Renal pelvis (tissue), 4 donors: ENCODE results near the gene CNN1. TPM values are rescaled to one million over a fixed set of nuclear protein-coding genes. Genes with fewer than 3 reads are reported as not detected.
"Not testable (repeated sequence)": the region's sequence is repeated elsewhere in the genome, so short reads cannot be mapped to it uniquely, and the experiment has no call there.

Experiments
- DNase-seq: peaks from one replicate; pipeline ENCODE4 v3.0.0-alpha.2; 2013
- polyA plus RNA-seq, 3 donors: library from polyadenylated mRNA; unstranded; fragments of 120-200 nt; gene quantifications; one replicate each; pipeline ENCODE4 v1.2.1, GENCODE V29; 2013; ENCODE audit not compliant: insufficient read length in 3 of 3

Gene CNN1
- polyA plus RNA-seq, 3 donors: 3.3 to 4.7 (median 4.5) TPM

DNA sequence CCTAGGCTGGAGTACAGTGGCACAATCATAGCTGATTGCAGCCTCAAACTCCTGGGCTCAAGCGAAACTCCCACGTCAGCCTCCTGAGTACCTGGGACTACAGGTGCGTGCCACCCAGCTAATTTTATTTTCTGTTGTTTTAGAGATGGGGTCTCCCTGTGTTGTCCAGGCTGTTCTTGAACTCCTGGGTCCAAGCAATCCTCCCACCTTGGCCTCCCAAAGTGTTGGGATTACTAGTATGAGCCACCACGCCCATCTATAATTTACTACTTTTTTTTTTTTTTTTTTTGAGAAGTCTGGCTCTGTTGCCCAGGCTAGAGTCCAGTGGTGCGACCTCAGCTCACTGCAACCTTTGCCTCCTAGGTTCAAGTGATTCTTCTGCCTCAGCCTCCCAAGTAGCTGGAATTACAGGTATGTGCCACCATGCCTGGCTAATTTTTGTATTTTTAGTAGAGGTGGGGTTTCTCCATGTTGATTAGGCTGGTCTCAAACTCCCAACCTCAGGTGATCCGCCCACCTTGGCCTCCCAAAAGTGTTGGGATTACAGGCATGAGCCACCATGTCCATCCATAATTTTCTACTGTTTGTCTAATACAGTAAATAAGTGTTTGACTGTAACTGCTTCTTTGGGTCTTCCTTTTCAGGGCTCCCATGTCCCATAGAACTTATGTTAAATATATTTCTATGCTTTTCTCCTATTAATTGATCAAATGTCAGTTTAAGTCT, 25.6 kb downstream of the CNN1 start:
- DNase-seq: not testable (repeated sequence)

DNA sequence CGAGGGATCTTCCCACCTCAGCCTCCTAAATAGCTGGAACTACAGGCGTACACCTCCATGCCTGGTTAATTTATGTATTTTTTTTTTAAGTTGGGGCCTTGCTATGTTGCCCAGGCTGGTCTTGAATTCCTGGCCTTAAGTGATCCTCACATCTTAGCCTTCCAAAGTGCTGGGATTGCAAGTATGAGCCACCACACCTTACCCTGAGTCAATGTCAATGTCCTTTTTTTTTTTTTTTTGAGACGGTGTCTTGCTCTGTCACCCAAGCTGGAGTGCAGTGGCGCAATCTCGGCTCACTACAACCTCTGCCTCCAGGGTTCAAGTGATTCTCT, 27.0 kb downstream of the CNN1 start:
- DNase-seq: not testable (repeated sequence)

DNA sequence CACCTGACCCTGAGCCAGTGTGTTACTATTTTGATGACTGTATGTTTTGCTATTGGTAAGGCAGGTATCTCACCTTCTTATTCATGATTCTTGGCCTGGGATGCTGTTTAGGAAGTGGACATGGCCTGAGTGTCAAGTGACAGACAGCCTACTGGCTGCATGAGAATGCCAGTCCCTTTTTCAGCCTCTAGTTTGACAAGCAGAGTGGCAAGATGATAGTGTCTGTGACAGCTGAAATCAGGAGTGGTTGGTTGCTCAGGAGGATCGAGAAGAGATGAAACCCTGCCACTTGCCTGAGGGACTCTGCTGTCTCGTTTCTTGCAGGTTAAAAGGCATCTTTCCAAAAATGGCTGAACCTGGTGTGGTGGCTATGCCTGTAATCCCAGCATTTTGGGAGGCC, 27.5 kb downstream of the CNN1 start:
- no peak for DNase-seq

DNA sequence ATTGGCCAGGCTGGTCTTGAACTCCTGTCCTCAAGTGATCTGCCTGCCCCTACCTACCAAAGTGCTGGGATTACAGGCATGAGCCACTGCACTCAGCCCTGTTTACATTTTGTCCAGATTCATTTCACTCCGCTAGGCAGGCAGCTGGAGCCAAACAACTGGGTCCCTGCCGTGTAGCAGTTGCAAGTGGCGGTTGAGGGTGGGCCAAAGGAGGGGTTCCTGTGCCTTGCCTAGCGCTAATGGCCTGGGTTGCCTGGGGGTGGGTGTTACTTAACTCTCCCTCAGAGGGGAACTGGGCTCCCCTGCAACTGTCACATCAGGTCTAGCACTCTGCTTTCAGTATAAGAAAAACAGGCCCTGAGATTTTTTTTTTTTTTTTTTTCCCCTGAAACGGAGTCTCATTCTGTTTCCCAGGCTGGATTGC, 31.4 kb downstream of the CNN1 start:
- DNase-seq: no peak

DNA sequence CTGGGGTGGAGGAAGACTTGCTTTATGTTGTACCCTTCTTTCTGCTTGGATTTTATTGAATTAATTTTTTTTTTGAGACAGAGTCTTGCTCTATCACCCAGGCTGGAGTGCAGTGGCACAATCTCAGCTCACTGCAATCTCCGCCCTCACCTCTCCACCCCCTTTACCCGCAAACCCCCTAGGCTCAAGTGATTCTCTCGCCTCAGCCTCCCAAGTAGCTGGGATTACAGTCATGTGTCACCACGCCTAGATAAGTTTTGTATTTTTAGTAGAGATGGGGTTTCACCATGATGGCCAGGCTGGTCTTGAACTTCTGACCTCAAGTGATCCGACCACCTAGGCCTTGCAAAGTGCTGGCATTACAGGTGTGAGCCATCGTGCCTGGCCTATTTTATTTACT, 34.7 kb downstream of the CNN1 start:
- not testable (repeated sequence) for DNase-seq

DNA sequence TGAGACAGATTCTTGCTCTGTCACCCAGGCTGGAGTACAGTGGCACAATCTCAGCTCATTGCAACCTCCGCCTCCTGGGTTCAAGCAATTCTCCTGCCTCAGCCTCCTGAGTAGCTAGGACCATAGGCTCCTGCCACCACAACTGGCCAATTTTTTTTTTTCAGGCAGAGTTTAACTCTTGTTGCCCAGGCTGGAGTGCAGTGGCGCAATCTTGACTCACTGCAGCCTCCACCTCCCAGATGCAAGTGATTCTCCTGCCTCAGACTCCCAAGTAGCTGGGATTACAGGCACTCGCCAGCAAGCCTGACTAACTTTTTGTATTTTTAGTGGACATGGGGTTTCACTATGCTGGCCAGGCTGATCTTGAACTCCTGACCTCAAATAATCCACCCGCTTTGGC, 35.1 kb downstream of the CNN1 start:
- not testable (repeated sequence) for DNase-seq

DNA sequence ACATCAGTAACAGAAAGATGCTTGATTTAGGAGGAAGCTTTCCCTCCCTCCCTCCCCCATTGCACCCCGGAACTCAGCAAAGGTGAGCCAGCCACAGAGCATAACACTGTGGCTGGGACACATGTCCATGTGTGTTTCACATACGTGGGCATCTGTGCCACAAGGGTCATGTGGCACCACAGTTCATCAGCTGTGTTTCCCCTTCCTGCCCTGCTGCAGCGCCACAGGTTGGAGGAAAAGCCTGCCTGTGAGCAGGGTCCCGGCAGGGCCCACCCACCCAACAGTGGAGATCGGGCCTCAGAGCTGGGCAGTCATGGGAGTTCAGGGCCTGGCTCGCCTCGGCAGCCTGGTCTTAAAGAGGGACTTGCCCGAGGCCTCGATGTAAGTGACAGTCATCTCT, 36.0 kb downstream of the CNN1 start:
- no peak for DNase-seq

DNA sequence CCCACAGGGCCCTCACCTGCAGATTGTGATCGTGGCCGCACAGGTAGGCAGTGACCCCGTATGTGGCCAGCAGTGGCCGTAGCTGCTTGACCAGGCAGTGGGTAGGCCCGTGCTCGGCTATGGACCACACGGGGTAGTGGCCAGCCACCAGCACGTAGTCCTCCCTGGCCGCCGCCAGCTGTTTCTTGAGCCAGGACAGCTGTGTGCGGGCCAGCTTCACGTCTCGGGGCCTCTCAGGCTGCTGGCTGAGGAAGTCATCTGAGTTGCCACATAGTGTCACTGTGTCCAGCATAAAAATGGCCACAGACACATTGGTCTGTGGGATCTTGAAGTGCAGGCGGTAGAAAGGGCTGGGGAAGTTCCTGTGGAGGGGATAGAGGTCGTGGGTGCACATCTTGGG, 37.6 kb downstream of the CNN1 start:
- no peak for DNase-seq

DNA sequence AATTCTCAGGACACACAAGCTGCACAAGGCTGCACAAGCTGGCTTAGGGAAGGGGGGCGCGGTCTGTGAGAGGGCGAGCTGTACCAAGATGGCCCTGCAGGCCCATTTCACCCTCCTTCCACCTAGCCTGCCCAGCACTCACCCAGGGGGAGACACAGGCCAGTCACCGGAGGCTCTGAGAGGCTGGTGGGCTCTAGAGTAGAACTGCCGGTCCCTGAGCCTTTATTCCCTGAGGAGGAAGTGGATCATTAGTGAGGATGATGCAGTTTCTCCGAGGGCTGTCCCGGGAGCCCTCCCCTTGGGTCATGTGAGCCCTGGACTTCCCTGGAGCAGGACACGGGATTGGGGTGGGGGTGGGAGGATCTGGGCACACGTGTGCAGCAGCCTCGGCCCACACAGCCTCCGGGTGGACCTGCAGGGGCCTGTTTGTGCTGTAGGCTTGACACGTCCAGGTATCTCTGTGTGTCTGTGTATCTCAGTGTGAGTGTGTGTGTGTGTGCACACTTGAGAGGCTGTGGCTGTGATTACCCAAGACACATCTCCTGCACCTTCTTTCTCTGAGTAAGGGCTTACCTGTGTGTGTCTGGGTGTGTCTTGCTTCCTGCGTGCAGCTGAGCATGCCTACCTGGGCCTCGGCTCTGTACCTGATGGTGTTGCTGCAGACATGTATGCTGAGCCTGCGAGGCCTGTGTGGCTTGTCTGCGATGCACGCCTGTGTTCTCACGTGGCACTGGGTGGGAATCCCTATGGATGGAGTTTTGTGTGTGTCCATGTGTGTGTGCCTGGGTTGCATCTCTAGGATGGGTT, 39.0 kb downstream of the CNN1 start, which contains the start of gene ACP5:
TSS of gene ACP5 (minus strand) at position 195 of the 807 bp plus-strand sequence. CDS start 328 bp downstream, outside the sequence.
- DNase-seq: no peak

DNA sequence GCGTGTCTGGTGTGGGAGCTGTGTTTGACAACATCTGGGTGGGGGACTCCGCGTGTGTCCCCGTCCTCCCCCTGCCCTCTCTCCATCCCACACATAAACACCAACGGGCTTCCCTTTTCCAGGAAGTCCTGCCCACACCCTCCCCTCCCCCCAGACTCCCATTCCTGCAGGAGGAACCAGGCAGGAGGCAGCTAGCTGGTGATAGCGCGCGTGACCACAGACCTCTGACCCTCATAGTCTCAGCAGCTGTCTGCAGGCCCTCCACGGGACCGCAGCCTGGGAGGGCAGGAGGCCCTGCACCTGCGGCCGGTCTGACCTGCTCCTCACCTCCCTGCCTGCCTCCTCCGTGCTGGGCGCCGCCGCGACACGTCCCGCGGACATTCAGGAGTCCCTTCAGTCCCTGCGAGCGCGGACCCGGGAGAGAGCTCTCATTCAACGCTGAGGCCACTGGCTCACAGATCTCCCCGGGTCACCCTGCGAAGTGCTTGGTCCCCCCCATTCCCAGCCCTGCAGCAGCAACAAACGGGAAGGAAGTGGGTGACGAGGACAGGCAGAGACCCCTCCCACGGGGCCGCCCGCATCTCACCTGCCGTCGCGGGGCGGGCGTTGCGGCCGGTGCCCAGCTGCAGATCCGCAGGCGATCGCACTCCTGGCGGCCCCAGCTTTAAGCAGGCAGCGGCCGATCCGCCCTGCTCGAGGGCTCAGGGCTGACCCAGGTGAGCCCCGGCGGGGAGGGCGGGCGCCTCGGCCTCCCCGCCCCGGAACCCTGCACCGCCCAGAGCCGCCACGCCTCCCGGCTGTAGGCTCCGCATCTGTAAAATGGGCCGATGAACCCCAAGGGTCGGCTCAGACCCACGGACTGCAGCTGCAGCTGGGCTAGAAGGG, 39.8 kb downstream of the CNN1 start:
- no peak for DNase-seq

DNA sequence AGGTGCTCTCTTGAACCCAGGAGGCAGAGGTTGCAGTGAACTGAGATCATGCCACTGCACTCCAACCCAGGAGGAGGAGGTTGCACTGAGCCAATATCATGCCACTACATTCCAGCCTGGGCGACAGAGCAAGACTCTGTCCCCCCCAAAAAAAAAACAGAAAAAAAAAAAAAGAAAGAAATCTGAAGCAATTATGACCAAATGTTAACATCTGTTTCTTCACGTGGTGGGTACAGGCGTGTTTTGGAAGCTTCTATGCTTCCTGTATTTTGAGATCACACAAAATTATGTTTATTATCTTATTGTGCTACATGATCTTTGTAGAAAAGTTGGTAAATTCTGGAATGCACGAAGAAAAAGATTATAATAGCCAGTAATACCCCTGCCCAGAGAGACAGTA, 41.5 kb downstream of the CNN1 start:
- DNase-seq: no peak

DNA sequence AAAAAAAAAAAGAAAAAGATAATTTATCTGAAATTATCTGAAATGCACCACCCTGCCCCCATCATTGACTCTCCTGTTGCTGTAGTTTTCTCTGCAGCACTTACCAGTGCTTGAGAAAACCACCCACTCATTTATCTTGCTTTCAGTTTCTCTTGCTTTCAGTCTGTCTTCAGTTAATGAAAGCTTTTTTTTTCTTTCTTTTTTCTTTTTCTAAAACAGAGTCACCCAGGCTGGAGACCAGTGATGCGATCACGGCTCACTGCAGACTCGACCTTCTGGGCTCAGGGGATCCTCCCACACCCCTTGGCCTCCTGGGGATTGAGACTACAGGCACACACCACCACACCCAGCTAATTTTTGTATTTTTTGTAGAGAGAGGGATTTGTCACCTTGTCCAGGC, 43.1 kb downstream of the CNN1 start:
- DNase-seq: no peak

DNA sequence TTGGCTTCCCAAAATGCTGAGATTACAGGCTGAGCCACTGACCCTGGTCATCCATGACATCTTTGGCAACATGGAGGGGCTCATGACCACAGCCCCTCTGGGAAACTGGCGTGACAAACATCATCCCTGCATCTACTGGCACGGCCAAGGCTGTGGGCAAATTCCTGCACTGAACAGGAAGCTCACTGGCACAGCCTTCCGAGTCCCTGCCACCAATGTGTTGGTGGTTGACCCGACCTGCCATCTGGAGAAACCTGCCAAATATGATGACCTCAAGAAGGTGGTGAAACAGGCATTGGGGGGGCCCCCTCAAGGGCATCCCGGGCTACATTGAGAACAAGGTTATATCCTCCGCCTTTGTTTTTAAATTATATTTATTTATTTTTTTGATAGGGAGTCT, 47.7 kb downstream of the CNN1 start:
- no peak for DNase-seq

DNA sequence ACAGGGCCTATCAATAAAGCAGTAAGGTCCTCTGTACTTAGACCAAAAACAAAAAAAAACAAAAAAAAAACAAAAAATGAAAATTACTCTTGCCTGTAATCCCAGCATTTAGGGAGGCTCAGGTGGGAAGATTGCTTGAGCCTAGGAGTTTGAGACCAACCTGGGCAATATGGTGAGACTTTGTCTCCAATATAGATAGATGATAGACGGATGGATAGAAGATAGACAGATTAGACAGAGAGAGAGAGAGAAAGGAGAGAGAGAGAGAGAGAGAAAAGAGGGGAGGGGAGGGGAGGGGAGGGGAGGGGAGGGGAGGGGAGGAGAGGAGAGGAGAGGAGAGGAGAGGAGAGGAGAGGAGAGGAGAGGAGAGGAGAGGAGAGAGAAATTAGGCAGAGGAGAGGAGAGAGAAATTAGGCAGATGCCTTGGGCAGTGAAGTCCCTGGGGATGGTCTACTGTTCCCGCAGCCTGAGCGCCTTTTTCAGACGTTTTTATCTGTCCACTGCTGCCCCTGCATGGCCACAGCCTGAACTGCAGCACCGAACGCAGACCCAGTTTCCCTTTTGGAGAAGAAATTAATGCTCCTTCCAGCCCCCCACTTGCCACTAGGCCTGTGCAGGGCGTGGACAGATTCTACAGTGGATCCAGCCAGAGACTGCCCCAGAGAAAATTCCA, 48.8 kb downstream of the CNN1 start:
- DNase-seq: no peak

DNA sequence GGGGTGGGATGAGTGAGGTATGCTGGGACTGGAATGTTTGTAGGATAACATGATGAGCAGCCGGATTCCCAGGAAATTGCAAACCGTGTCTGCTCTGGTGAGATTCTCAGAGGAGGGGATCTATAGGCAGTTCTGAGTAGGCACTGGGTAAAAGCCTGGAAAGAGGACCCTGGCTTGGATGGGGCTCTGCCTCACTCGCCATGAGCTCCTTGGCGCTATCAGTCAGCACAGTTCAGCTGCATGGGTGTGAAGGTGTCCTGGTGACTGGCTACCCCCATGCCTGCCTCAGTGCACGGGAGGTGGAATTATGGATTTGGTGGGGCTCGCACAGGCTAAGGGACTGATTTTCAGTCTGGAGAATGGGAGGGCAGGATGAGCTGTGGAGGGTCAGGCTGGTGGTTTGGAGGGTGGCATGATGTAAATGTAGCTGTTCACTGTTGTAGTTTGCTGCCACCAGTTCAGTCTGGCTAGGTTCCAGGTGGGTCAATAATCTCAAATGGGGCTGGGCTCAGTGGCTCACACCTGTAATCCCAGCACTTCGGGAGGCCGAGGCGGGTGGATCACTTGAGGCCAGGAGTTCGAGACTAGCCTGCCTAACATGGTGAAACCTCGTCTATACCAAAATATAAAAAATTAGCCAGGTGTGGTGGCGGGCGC, 49.5 kb downstream of the CNN1 start:
- DNase-seq: no peak

DNA sequence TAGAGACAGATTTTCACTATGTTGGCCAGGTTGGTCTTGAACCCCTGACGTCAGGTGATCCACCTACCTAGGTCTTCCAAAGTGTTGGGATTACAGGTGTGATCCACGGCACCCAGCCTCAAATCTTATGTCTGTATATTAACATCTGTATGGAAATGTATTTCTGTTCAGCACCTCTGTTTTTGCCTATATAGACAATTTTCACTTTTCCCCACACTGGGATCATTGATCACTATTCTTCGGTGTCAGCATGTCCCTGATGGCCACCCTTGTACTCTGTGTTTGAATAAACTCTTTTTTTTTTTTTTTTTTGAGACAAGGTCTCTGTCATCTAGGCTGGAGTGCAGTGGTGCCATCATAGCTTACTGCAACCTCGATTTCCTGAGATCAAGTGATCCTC, 55.4 kb downstream of the CNN1 start:
- DNase-seq: no peak

DNA sequence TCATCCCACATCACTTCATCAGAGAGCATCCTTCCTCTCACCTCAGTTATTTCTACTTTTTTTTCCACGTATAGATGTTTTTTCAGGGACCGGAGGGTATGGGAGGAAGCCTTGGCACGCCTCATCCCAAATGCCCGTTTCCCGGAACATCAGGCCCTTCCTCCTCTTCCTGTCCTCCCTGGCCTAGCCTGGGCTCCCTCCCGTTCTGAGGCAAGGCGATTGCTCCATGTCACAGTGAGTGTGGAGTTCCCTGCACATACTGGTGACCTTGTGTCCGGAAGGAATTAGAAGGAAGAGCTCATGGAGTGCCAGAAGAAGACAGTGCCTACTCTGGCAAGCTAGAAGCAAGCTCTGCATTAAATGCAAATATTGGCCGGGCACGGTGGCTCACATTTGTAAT, 57.5 kb downstream of the CNN1 start:
- DNase-seq: no peak

DNA sequence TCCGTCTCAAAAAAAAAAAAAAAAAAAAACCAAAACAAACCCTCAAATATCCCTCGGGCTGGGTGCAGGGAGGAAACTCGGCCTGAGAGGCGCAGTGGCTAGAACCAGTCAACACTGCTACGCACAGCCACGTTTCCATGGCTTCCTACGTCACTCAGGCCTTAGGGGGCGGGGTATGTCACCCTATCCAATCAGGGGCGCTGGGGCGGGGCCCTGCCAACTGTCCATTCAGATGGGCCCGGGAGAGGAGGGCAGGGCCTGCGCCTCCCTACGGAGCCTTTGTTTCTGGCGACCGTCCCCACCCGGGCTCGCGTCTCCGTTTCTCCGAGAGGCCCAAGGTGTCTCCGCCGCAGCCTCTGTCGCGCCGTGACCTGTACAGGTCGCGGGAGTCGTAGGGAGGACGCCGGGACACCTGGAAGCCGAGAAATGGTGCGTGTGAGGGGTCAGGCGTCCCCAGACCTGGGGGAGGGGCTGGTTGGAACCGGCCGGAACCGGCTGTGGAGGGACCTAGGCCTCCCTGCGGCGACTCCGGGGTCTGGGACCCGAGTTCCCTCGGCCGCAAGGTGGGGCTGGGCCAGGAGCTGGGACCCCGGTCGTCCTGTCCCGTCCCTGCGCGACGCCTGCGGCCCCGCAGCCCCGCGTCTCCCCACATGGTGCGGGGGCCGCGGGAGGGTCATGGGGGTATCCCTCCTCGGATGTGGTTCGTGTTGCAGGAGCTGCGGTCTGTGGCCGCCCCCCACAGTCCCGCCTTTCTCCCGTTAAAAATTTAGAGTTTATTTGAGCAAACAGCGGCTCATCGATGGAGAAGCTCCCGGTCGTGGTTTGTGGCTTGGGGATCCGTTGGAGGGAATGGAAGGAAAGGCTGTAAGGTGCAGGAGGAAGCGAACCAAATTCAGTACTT, 58.8 kb downstream of the CNN1 start, which contains the start of gene ZNF627:
TSS of gene ZNF627 (plus strand) at position 282 of the 901 bp plus-strand sequence. CDS start at position 427, 145 bp downstream.
- peak; percentile 99 for DNase-seq

DNA sequence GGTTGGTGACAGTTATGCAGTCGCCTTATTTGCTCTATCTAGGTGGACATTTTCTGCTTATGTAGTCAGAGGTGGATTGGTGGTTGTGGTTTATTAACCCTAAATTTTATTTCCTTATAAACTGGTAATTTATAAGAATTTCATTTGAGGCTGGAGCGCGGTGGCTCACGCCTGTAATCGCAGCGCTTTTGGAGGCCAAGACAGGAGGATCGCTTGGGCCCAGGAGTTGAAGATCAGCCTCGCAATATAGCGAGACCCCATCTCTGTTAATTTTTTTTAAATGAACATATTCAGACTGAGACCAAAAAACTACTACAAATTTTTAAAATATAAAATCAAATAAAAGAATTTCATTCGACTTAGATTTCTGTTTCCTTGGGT, 59.4 kb downstream of the CNN1 start:
- no peak for DNase-seq

DNA sequence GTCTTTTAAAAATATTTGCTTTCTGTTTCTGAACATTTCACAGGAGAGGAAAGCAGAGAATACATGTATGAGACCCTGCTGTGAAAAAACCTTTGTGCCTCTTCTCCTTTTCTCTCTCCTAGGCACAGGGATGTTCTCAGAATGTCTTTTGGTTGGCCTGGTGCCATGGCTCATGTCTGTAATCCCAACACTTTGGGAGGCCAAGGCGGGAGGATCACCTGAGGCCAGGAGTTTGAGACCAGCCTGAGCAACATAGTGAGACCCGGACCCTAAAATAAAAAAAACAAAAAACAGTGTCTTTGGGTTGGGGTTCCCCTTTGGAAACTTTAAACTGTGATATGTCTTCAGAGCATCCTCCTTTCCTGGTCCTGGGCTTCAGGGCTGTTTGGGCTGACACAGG, 60.1 kb downstream of the CNN1 start:
- DNase-seq: no peak
